ENCODE data around the gene EPN2.

EPN2 gene

DNA sequence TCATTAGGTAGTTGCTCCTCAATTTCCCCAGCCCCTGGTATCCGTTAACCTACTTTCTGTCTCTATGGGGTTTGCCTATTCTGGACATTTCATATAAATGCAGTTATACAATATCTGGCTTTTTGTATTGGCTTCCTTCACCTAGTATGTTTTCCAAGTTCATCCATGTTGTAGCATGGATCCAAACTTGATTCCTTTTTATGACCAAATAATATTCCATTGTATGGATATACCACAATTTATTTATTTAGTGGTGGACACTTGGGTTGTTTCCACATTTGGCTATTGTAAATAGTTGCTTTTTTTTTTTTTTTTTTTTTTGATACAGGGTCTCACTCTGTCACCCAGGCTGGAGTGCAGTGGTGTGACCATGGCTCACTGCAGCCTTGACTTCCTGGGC, 15.9 kb downstream of the EPN2 start:
- TF ChIP-seq GATA3 (IDR thresholded peaks at IDR 0.05; ENCODE audit: low read depth, low read length) (no peak), GATA2 (IDR thresholded peaks at IDR 0.05; ENCODE audit: low read depth, low read length) (no peak)

- no peak for TF ChIP-seq GATA2 (IDR thresholded peaks at IDR 0.05; ENCODE audit: low read depth, low read length)
- no peak for TF ChIP-seq GATA3 (IDR thresholded peaks at IDR 0.05; ENCODE audit: low read depth, low read length)
Observed at GRCh38 chr17:19254651-19255050, 17.5 kb downstream of the EPN2 start.

GRCh38 chr17:19255279-19255678, 18.1 kb downstream of the EPN2 start:
- TF ChIP-seq GATA2 (IDR thresholded peaks at IDR 0.05; ENCODE audit: low read depth, low read length): no peak
- TF ChIP-seq GATA3 (IDR thresholded peaks at IDR 0.05; ENCODE audit: low read depth, low read length): no peak

DNA sequence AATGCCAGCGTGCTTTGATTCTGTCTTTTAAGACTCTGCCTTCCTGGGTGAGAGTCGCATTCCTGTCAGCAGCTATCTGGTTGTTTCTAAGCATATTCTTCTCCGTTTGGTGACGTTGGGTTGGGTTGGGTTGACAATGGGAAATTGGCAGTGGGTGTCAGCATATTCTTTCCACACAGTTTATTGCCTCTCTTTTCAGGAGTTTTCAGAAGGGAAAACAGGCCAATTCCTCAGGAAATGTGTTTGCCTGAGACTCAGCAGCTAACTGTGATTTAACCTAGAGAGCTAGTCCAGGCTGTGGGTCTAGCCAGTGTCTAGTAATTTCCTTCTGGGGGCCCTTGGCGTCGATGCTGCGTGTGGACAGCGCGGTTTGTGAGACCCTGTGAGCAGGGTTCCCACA, 21.2 kb downstream of the EPN2 start:
- TF ChIP-seq GATA2 (IDR thresholded peaks at IDR 0.05; ENCODE audit: low read depth, low read length) (no peak), GATA3 (IDR thresholded peaks at IDR 0.05; ENCODE audit: low read depth, low read length) (no peak)

DNA sequence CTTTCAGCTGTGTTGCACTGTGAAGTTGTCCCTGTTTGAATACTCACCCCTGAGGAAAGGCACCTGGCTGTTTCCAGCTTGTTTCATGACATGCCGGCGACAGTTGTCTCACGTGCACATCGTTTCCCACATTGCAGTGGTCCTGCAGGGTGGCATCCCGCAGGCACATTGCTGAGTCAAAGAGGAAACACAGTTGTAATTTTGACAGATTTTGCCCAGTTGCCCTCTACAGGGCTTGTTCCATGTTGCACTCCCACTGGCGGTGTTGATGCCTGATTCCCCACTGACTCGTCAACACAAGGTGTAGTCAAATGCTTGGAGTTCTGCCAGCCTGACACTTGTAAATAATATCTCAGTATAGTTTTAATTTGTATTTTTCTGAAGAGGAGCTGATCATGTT, 23.8 kb downstream of the EPN2 start:
- TF ChIP-seq GATA2 (IDR thresholded peaks at IDR 0.05; ENCODE audit: low read depth, low read length): no peak
- no peak for TF ChIP-seq GATA3 (IDR thresholded peaks at IDR 0.05; ENCODE audit: low read depth, low read length)

- no peak for TF ChIP-seq GATA2 (IDR thresholded peaks at IDR 0.05; ENCODE audit: low read depth, low read length)
- TF ChIP-seq GATA3 (IDR thresholded peaks at IDR 0.05; ENCODE audit: low read depth, low read length): no peak
Observed at GRCh38 chr17:19261426-19261825, 24.3 kb downstream of the EPN2 start.

GRCh38 chr17:19262650-19263631, 25.8 kb downstream of the EPN2 start:
- TF ChIP-seq GATA2 (IDR thresholded peaks at IDR 0.05; ENCODE audit: low read depth, low read length) (no peak), GATA3 (IDR thresholded peaks at IDR 0.05; ENCODE audit: low read depth, low read length) (no peak)

DNA sequence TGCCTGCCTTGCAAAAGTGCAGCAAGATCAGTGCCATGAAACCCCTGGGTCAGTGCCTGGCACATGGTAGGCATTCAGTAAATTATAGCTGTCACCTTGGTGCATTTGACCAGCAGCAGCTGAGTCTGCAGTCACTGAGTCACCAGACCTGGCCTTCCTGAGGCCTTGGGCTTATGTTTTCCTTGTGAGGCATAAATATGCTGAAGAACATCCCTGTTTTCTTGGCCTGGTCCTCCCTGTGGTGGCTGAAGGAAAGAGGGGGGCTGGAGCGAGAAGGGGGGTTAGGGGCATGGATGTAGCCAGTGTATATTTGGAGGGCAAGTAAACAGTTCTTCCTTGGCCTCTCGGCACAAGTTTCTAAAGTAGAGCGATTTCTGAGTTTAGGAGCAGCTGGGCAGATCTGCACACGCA, 26.5 kb downstream of the EPN2 start:
- TF ChIP-seq GATA3 (IDR thresholded peaks at IDR 0.05; ENCODE audit: low read depth, low read length) (no peak), GATA2 (IDR thresholded peaks at IDR 0.05; ENCODE audit: low read depth, low read length) (no peak)

DNA sequence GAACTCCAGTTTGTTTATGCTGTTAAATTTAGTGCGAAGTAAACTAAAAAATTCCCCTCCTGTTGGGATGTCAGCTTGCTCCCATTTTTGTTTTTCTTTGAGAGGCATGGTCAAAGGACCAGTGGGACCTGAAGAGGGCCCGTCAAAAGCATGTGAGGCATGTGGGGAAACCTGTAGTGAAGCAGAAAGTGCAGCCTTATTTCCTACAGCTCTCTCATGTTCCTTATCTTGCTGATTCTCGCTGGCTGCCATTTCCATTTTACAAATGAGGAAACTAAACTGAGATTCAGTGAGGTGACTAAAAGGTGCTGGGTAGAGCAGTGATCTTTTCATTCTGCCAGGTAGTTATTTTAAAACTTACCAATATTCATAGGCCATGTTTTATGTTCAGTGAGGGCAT, 27.1 kb downstream of the EPN2 start:
- TF ChIP-seq GATA3 (IDR thresholded peaks at IDR 0.05; ENCODE audit: low read depth, low read length) (no peak), GATA2 (IDR thresholded peaks at IDR 0.05; ENCODE audit: low read depth, low read length) (no peak)

- TF ChIP-seq GATA2 (IDR thresholded peaks at IDR 0.05; ENCODE audit: low read depth, low read length): no peak
- TF ChIP-seq GATA3 (IDR thresholded peaks at IDR 0.05; ENCODE audit: low read depth, low read length): no peak
Observed at GRCh38 chr17:19264681-19265080, 27.5 kb downstream of the EPN2 start.

DNA sequence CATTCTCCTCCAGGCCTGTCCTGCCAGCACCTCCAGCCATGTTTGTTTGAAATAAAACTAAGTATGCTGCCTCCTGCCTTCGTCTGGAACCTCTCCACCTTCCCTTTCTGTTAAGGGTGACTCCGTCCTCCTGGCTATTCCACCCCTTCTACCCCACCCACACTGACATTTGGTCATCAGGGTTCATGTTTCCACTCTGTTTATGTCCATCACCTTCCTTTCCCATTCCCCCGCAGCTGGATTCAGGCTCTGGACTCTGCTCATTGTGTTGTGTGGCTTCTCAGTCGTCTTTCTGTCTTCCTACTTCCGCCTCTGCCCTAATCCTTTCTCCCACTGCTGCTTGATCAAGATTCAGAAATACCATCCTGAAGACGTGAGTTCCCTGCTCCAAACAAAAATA, 28.6 kb downstream of the EPN2 start:
- TF ChIP-seq GATA3 (IDR thresholded peaks at IDR 0.05; ENCODE audit: low read depth, low read length): no peak
- TF ChIP-seq GATA2 (IDR thresholded peaks at IDR 0.05; ENCODE audit: low read depth, low read length): no peak

GRCh38 chr17:19268611-19269010, 31.4 kb downstream of the EPN2 start:
- TF ChIP-seq GATA3 (IDR thresholded peaks at IDR 0.05; ENCODE audit: low read depth, low read length) (no peak), GATA2 (IDR thresholded peaks at IDR 0.05; ENCODE audit: low read depth, low read length) (no peak)

GRCh38 chr17:19269106-19269505, 31.9 kb downstream of the EPN2 start:
- no peak for TF ChIP-seq GATA2 (IDR thresholded peaks at IDR 0.05; ENCODE audit: low read depth, low read length)
- TF ChIP-seq GATA3 (IDR thresholded peaks at IDR 0.05; ENCODE audit: low read depth, low read length): no peak

DNA sequence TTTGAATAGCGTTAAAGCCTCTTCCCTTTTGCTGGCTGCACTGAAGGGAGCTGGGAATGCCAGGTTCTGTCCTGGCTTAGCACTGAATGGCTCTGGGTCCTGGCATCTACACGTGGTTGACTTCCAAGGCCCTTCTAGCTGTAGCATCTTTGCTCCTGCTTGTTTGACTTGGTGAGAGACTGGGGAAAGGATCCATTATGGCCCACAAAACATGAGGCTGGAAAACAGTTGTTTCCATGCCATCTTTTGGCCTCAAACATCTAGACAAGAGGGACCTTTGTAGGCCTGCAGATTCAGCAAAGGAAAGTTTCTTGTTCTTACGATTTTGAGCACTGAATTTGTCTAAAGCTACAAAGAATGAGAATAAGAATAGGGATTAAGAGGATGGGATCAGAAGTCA, 32.5 kb downstream of the EPN2 start:
- TF ChIP-seq GATA3 (IDR thresholded peaks at IDR 0.05; ENCODE audit: low read depth, low read length) (no peak), GATA2 (IDR thresholded peaks at IDR 0.05; ENCODE audit: low read depth, low read length) (no peak)

DNA sequence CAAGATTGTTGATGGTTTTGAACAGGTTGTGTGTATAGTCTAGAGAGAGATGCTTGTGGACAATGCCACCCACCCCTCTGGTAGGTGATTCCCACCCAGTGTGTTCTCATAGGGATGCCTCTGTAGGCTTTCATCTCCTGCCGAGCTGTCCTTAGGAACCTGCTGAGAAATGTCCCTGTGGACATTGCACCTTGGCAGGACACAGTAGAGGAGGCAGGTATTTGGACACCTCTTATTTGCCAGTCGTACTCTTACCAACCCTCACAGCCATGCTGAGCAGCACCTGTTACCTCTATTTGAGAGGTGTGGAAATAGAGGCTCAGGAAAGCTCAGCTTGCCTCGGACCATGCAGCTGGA, 33.2 kb downstream of the EPN2 start:
- TF ChIP-seq GATA2 (IDR thresholded peaks at IDR 0.05; ENCODE audit: low read depth, low read length): no peak
- TF ChIP-seq GATA3 (IDR thresholded peaks at IDR 0.05; ENCODE audit: low read depth, low read length): no peak
